HepG2 (cell line): ENCODE data around the gene UXS1. TPM values are rescaled to one million over a fixed set of nuclear protein-coding genes. Genes with fewer than 3 reads are reported as not detected.
A peak's percentile ranks its signal among the peaks of the same experiment; 100 is the strongest.

ENCODE experiments used
- BORCS8-MEF2B ChIP-seq: sonication (generic); formaldehyde crosslinking; IDR thresholded peaks from 2 replicates; pipeline ENCODE4 v1.8.0; 2022; ENCODE audit warnings: mild to moderate bottlenecking, missing genetic modification reagents
- CENPT ChIP-seq: sonication (generic); formaldehyde crosslinking; IDR thresholded peaks from 2 replicates; pipeline ENCODE4 v1.8.0; 2022; ENCODE audit warnings: low read depth, mild to moderate bottlenecking, moderate library complexity, missing genetic modification reagents
- FUBP1 ChIP-seq: sonication (generic); formaldehyde crosslinking; IDR thresholded peaks from 2 replicates; pipeline ENCODE4 v1.5.1; 2020; ENCODE audit warnings: missing genetic modification reagents, mild to moderate bottlenecking, borderline replicate concordance
- GTF2F1 ChIP-seq: fragments of 150-350 bp; IDR thresholded peaks from 2 replicates; pipeline ENCODE4 v1.6.1; 2014; ENCODE audit warnings: low read length
- IKZF1 ChIP-seq: fragments of 450-650 bp; IDR thresholded peaks from 2 replicates; pipeline ENCODE4 v1.7.1; 2016
- LCORL ChIP-seq, 2 experiments: fragments of 450-650 bp in 1 of 2; sonication (generic) in 1 of 2; formaldehyde crosslinking in 1 of 2; IDR thresholded peaks; 2 replicates each; pipeline versions ENCODE4 v1.5.0 to v1.6.1; 2017 to 2020; ENCODE audit warnings: antibody characterized with exemption in 1 of 2, missing genetic modification reagents in 1 of 2
- PAWR ChIP-seq: sonication (generic); formaldehyde crosslinking; IDR thresholded peaks from 2 replicates; pipeline ENCODE4 v1.4.0; 2020; ENCODE audit warnings: missing genetic modification reagents, mild to moderate bottlenecking, borderline replicate concordance
- REPIN1 ChIP-seq: sonication (generic); formaldehyde crosslinking; IDR thresholded peaks from 2 replicates; pipeline ENCODE4 v1.8.0; 2022; ENCODE audit warnings: missing genetic modification reagents, low read depth, mild to moderate bottlenecking, borderline replicate concordance
- RXRA ChIP-seq: sonication (generic); formaldehyde crosslinking; IDR thresholded peaks from 2 replicates; pipeline ENCODE4 v1.5.1; 2020; ENCODE audit warnings: missing genetic modification reagents
- SP140L ChIP-seq: sonication (generic); formaldehyde crosslinking; IDR thresholded peaks from 2 replicates; pipeline ENCODE4 v1.4.0; 2020; ENCODE audit warnings: missing genetic modification reagents, borderline replicate concordance
- STAG1 ChIP-seq: sonication (generic); formaldehyde crosslinking; IDR thresholded peaks from 2 replicates; pipeline ENCODE4 v1.4.0; 2020; ENCODE audit warnings: missing genetic modification reagents
- TEAD3 ChIP-seq: optimal IDR thresholded peaks from 2 replicates; pipeline ENCODE3; 2016; ENCODE audit warnings: borderline replicate concordance
- TSC22D2 ChIP-seq: sonication (generic); formaldehyde crosslinking; IDR thresholded peaks from 2 replicates; pipeline ENCODE4 v1.5.1; 2020; ENCODE audit warnings: missing genetic modification reagents, mild to moderate bottlenecking, borderline replicate concordance
- ZBTB46 ChIP-seq: sonication (generic); formaldehyde crosslinking; IDR thresholded peaks from 2 replicates; pipeline ENCODE4 v1.4.0; 2020; ENCODE audit warnings: mild to moderate bottlenecking, missing genetic modification reagents, borderline replicate concordance
- ZBTB7A ChIP-seq: sonication (generic); formaldehyde crosslinking; IDR thresholded peaks from 2 replicates; pipeline ENCODE4 v1.8.0; 2022; ENCODE audit warnings: mild to moderate bottlenecking, missing genetic modification reagents
- ZFP1 ChIP-seq: IDR thresholded peaks from 2 replicates; pipeline ENCODE4 v1.6.1; 2016
- ZNF20 ChIP-seq: sonication (generic); formaldehyde crosslinking; IDR thresholded peaks from 2 replicates; pipeline ENCODE4 v1.4.0; 2020; ENCODE audit warnings: mild to moderate bottlenecking, moderate library complexity, missing genetic modification reagents
- ZNF501 ChIP-seq: sonication (generic); formaldehyde crosslinking; IDR thresholded peaks from 2 replicates; pipeline ENCODE4 v1.5.1; 2020; ENCODE audit warnings: mild to moderate bottlenecking, moderate library complexity, missing genetic modification reagents
- ZNF598 ChIP-seq: sonication (generic); formaldehyde crosslinking; IDR thresholded peaks from 2 replicates; pipeline ENCODE4 v1.5.1; 2020; ENCODE audit warnings: mild to moderate bottlenecking, missing genetic modification reagents, borderline replicate concordance
- ZNF619 ChIP-seq: sonication (generic); formaldehyde crosslinking; IDR thresholded peaks from 2 replicates; pipeline ENCODE4 v1.4.0; 2020; ENCODE audit warnings: mild to moderate bottlenecking, missing genetic modification reagents
- ZNF775 ChIP-seq: sonication (generic); formaldehyde crosslinking; IDR thresholded peaks from 2 replicates; pipeline ENCODE4 v1.4.0; 2020; ENCODE audit warnings: missing genetic modification reagents, mild to moderate bottlenecking, moderate library complexity, borderline replicate concordance
- ZSCAN9 ChIP-seq: IDR thresholded peaks from 2 replicates; pipeline ENCODE4 v1.6.1; 2016; ENCODE audit warnings: borderline replicate concordance
- polyA plus RNA-seq, 8 experiments: library from polyadenylated mRNA; depleted of rRNA in 3 of 8; stranded (reverse) in 7 of 8; unstranded in 1 of 8; fragments of >200 nt; fragmentation: Illumina TruSeq in 4 of 8; extraction: Trizol in 4 of 8; gene quantifications; 2 replicates each; pipeline versions ENCODE4 v1.2.1 to v1.2.3, GENCODE V29; 2011 to 2016; ENCODE audit warnings: low read depth in 4 of 8, missing spikeins in 1 of 8, mixed read lengths in 1 of 8; ENCODE audit not compliant: insufficient read depth in 1 of 8
- total RNA-seq, 5 experiments: library from RNA; depleted of rRNA; stranded (reverse); fragments of >200 nt; fragmentation: Illumina TruSeq; extraction: Trizol; gene quantifications; 2 replicates each; pipeline ENCODE4 v1.2.3, GENCODE V29; 2016; ENCODE audit warnings: low read depth in 1 of 5
- TF ChIP-seq, protein P1 (sequence below): sonication (generic); formaldehyde crosslinking; conservative IDR thresholded peaks from 2 replicates; pipeline ENCODE4 v1.4.0; 2020; ENCODE audit warnings: missing genetic modification reagents
- TF ChIP-seq, protein P2 (sequence below): sonication (generic); formaldehyde crosslinking; IDR thresholded peaks from 2 replicates; pipeline ENCODE4 v1.4.0; 2020; ENCODE audit warnings: mild to moderate bottlenecking, missing genetic modification reagents

UXS1 gene
- total and polyA plus RNA-seq, 2 of the 13 experiments (the other 11 are each of a cell fraction or from before 2014, with no cell fraction given): 53.3 to 110 TPM

DNA sequence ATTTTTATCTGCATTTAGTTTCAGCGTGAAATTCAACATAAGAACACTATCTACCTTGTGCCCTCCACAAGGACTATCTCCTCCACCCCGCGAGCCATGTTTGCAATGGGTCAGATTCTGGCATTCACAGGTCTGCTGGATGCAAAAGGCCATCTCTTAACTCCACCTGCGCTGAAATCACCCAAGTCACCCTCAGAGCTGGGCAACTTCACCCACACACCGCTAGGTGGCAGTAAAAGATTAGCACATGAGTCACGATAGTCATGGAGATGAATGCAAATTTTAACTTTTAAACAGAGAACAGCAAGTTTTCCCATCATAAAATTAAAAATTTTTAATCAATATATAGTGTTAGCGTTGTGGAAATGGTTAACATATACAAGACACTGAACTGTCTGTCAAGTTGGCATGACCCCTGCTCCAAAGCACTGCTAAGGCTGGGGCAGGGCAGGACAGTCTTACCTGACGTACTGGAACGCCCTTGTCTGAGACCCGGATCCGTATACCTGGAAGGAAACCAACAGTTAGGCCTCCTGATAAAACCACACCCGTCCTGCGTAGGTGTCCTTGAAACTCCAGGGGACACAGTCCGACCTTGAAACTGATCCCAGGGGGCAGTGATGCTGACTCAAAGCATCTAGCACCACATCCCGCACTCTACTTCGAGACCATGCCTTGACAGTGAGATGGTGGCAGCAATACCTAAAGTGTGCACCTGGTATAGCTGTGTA, 89.6 kb downstream of the UXS1 start (continued):
- TF ChIP-seq PAWR (CRISPR knock-in tag) (no peak), SP140L (CRISPR knock-in tag) (no peak), LCORL (IDR thresholded peaks at IDR 0.05) (no peak), LCORL (CRISPR knock-in tag; IDR thresholded peaks at IDR 0.05) (0 out of 2 replicates have a peak, but pooled peaks have one; percentile 21), ZNF501 (CRISPR knock-in tag) (peak; percentile 66; the same call in 1 of the 2 replicates), ZBTB7A (CRISPR knock-in tag) (no peak), ZBTB46 (CRISPR knock-in tag) (no peak), ZNF619 (CRISPR knock-in tag) (0 out of 2 replicates have a peak, but pooled peaks have one; percentile 43), IKZF1 (no peak), TSC22D2 (CRISPR knock-in tag) (no peak), ZNF598 (CRISPR knock-in tag) (no peak), ZNF775 (CRISPR knock-in tag) (no peak), FUBP1 (CRISPR knock-in tag) (no peak), TEAD3 (CRISPR knock-in tag) (no peak), STAG1 (peak; percentile 97), RXRA (no peak), ZFP1 (CRISPR knock-in tag) (no peak), ZSCAN9 (no peak), REPIN1 (CRISPR knock-in tag) (peak; percentile 30; the same call in 1 of the 2 replicates), BORCS8-MEF2B (CRISPR knock-in tag) (no peak), CENPT (no peak), GTF2F1 (no peak), ZNF20 (CRISPR knock-in tag) (no peak)
- TF ChIP-seq, protein P1, sequence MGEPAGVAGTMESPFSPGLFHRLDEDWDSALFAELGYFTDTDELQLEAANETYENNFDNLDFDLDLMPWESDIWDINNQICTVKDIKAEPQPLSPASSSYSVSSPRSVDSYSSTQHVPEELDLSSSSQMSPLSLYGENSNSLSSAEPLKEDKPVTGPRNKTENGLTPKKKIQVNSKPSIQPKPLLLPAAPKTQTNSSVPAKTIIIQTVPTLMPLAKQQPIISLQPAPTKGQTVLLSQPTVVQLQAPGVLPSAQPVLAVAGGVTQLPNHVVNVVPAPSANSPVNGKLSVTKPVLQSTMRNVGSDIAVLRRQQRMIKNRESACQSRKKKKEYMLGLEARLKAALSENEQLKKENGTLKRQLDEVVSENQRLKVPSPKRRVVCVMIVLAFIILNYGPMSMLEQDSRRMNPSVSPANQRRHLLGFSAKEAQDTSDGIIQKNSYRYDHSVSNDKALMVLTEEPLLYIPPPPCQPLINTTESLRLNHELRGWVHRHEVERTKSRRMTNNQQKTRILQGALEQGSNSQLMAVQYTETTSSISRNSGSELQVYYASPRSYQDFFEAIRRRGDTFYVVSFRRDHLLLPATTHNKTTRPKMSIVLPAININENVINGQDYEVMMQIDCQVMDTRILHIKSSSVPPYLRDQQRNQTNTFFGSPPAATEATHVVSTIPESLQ (CRISPR knock-in tag): no peak
- TF ChIP-seq, protein P2, sequence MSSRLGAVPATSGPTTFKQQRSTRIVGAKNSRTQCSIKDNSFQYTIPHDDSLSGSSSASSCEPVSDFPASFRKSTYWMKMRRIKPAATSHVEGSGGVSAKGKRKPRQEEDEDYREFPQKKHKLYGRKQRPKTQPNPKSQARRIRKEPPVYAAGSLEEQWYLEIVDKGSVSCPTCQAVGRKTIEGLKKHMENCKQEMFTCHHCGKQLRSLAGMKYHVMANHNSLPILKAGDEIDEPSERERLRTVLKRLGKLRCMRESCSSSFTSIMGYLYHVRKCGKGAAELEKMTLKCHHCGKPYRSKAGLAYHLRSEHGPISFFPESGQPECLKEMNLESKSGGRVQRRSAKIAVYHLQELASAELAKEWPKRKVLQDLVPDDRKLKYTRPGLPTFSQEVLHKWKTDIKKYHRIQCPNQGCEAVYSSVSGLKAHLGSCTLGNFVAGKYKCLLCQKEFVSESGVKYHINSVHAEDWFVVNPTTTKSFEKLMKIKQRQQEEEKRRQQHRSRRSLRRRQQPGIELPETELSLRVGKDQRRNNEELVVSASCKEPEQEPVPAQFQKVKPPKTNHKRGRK (CRISPR knock-in tag): 0 out of 2 replicates have a peak, but pooled peaks have one; percentile 72
